GM23338 (cell line): ENCODE results near the gene NR2C2AP. TPM values are rescaled to one million over a fixed set of nuclear protein-coding genes. Genes with fewer than 3 reads are reported as not detected.

ENCODE experiments used
- ATAC-seq: fragments of 200-7000 bp; cut with Tn5 transposase; 3 replicates; pipeline ENCODE4 v1.9.1; 2020
- DNase-seq: peaks from one replicate; pipeline ENCODE4 v3.0.0-alpha.2; 2015; ENCODE audit warnings: low spot score
- H2AFZ ChIP-seq: fragments of 200-600 bp; sonication (generic); 2 replicates; pipeline ENCODE4 v1.8.0; 2016; ENCODE audit warnings: antibody characterized with exemption, mild to moderate bottlenecking, moderate library complexity
- H3F3A ChIP-seq: fragments of 200-600 bp; sonication (generic); replicated peaks from 2 replicates; pipeline ENCODE4 v1.8.0; 2017; ENCODE audit warnings: antibody characterized with exemption, mixed run types, low read depth
- H3K27ac ChIP-seq: fragments of 200-600 bp; sonication (generic); 2 replicates; pipeline ENCODE4 v1.6.1; 2016; ENCODE audit warnings: low read depth
- H3K27me3 ChIP-seq: fragments of 200-600 bp; sonication (generic); 2 replicates; pipeline ENCODE4 v1.8.0; 2016; ENCODE audit warnings: mild to moderate bottlenecking, mixed run types, moderate library complexity; ENCODE audit not compliant: insufficient read depth
- H3K36me3 ChIP-seq: fragments of 200-600 bp; sonication (generic); 2 replicates; pipeline ENCODE4 v1.8.0; 2016; ENCODE audit warnings: mild to moderate bottlenecking; ENCODE audit not compliant: insufficient read depth
- H3K4me1 ChIP-seq: fragments of 200-600 bp; sonication (generic); 2 replicates; pipeline ENCODE4 v1.8.0; 2016; ENCODE audit warnings: mild to moderate bottlenecking, moderate library complexity; ENCODE audit not compliant: insufficient read depth
- H3K4me2 ChIP-seq: fragments of 200-600 bp; sonication (generic); 2 replicates; pipeline ENCODE4 v1.7.1; 2017; ENCODE audit warnings: mixed run types
- H3K4me3 ChIP-seq: fragments of 200-600 bp; sonication (generic); 2 replicates; pipeline ENCODE4 v1.6.1; 2016; ENCODE audit warnings: mixed run types
- H3K79me2 ChIP-seq: fragments of 200-600 bp; sonication (generic); replicated peaks from 2 replicates; pipeline ENCODE4 v1.8.0; 2017; ENCODE audit warnings: mild to moderate bottlenecking; ENCODE audit not compliant: insufficient read depth
- H3K9me2 ChIP-seq: fragments of 200-600 bp; sonication (generic); 2 replicates; pipeline ENCODE4 v1.8.0; 2017; ENCODE audit not compliant: insufficient read depth
- H4K20me1 ChIP-seq: fragments of 200-600 bp; sonication (generic); replicated peaks from 2 replicates; pipeline ENCODE4 v1.8.0; 2017; ENCODE audit warnings: mild to moderate bottlenecking; ENCODE audit not compliant: insufficient read depth
- H3K27ac Mint-ChIP-seq: 2 replicates; pipeline ENCODE4 v1.8.0; 2020; ENCODE audit warnings: inconsistent platforms, mild to moderate bottlenecking, moderate library complexity, mixed read lengths
- H3K27me3 Mint-ChIP-seq: 3 replicates; pipeline ENCODE4 v1.8.0; 2022; ENCODE audit warnings: low read depth, mild to moderate bottlenecking, moderate library complexity, mixed read lengths, inconsistent platforms; ENCODE audit not compliant: insufficient read depth, poor library complexity
- H3K36me3 Mint-ChIP-seq: 3 replicates; pipeline ENCODE4 v1.8.0; 2021; ENCODE audit warnings: low read depth, mild to moderate bottlenecking, inconsistent platforms, moderate library complexity, mixed read lengths
- H3K4me1 Mint-ChIP-seq: 3 replicates; pipeline ENCODE4 v1.8.0; 2020; ENCODE audit warnings: mild to moderate bottlenecking, inconsistent platforms, mixed read lengths
- H3K4me3 Mint-ChIP-seq: 3 replicates; pipeline ENCODE4 v1.8.0; 2021; ENCODE audit warnings: moderate library complexity, mild to moderate bottlenecking, inconsistent platforms, mixed read lengths
- H3K9me3 Mint-ChIP-seq: 3 replicates; pipeline ENCODE4 v1.8.0; 2020; ENCODE audit warnings: moderate library complexity, mild to moderate bottlenecking, inconsistent platforms, mixed read lengths
- CREB1 ChIP-seq: fragments of 250-450 bp; sonication (Bioruptor Pico); IDR thresholded peaks from 2 replicates; pipeline ENCODE4 v1.5.0; 2020; ENCODE audit warnings: low read depth, mild to moderate bottlenecking, moderate library complexity
- EZH2 ChIP-seq: fragments of 200-600 bp; sonication (generic); IDR thresholded peaks from one replicate; pipeline ENCODE4 v1.8.0; 2017; ENCODE audit warnings: antibody characterized with exemption, mild to moderate bottlenecking, low read depth; ENCODE audit not compliant: unreplicated experiment
- EZH2phosphoT487 ChIP-seq: fragments of 200-600 bp; sonication (generic); IDR thresholded peaks from one replicate; pipeline ENCODE4 v1.8.1; 2018; ENCODE audit warnings: antibody characterized with exemption; ENCODE audit not compliant: unreplicated experiment
- JUNB ChIP-seq: IDR thresholded peaks from one replicate; pipeline ENCODE4 v1.6.1; 2016; ENCODE audit warnings: antibody characterized with exemption; ENCODE audit not compliant: unreplicated experiment
- NANOG ChIP-seq: IDR thresholded peaks from 2 replicates; pipeline ENCODE4 v1.6.1; 2016; ENCODE audit warnings: antibody characterized with exemption, borderline replicate concordance
- POLR2AphosphoS5 ChIP-seq: IDR thresholded peaks from 2 replicates; pipeline ENCODE4 v1.6.1; 2016; ENCODE audit warnings: antibody characterized with exemption, low read depth
- STAT1 ChIP-seq: IDR thresholded peaks from one replicate; pipeline ENCODE4 v1.6.1; 2016; ENCODE audit warnings: antibody characterized with exemption; ENCODE audit not compliant: unreplicated experiment
- ZNF331 ChIP-seq: fragments of 250-450 bp; sonication (Bioruptor Pico); IDR thresholded peaks from 2 replicates; pipeline ENCODE4 v1.5.0; 2020; ENCODE audit warnings: low read depth, mild to moderate bottlenecking, moderate library complexity
- polyA plus RNA-seq: library from polyadenylated mRNA; unstranded; fragments of >200 nt; fragmentation: Nextera tagmentation; extraction: Ambion mirVana; gene quantifications from 2 replicates; pipeline ENCODE4 v1.2.1, GENCODE V29; 2016
- total RNA-seq: library from RNA; depleted of rRNA; stranded (reverse); fragments of >200 nt; shearing (Covaris generic); gene quantifications from 2 replicates; pipeline ENCODE4 v1.2.3, GENCODE V29; 2014
- TF ChIP-seq, protein P1 (sequence below): fragments of 250-450 bp; sonication (Bioruptor Pico); IDR thresholded peaks from 2 replicates; pipeline ENCODE4 v1.5.0; 2020; ENCODE audit warnings: mild to moderate bottlenecking, moderate library complexity
- TF ChIP-seq, protein P2 (sequence below): IDR thresholded peaks from 2 replicates; pipeline ENCODE4 v1.6.1; 2016; ENCODE audit warnings: antibody characterized with exemption
- TF ChIP-seq, protein P3 (sequence below): IDR thresholded peaks from one replicate; pipeline ENCODE4 v1.6.1; 2018; ENCODE audit warnings: antibody characterized with exemption; ENCODE audit not compliant: unreplicated experiment
- TF ChIP-seq, protein P4 (sequence below), 2 experiments: fragments of 200-600 bp in 1 of 2; sonication (generic) in 1 of 2; conservative IDR thresholded peaks; 2 replicates each; pipeline versions ENCODE4 v1.5.1 to v1.6.1; 2016 to 2017; ENCODE audit warnings: antibody characterized with exemption in 2 of 2, low read depth in 2 of 2, mild to moderate bottlenecking in 2 of 2, moderate library complexity in 1 of 2

The NR2C2AP gene
- total and polyA plus RNA-seq, 2 experiments from 2014 or later, result 14.4 to 25.7 TPM

DNA sequence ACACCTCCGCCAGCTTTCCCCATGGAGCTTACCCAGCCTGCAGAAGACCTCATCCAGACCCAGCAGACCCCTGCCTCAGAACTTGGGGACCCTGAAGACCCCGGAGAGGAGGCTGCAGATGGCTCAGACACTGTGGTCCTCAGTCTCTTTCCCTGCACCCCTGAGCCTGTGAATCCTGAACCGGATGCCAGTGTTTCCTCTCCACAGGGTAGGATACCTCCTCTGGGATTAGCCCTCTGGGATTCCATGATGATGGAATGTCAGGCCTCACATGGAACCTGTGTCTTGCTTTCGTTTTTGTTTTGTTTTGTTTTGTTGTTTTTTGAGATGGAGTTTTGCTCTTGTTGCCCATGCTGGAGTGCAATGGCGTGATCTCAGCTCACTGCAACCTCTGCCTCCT is 9.3 kb downstream of the NR2C2AP start:
- peaks cover 23% of the 10 kb centered on the region for H3K36me3 Mint-ChIP-seq
- 0 out of 2 replicates have a peak overlapping the region, but pooled peaks have one; percentile 56 for H3K27ac Mint-ChIP-seq
- TF ChIP-seq POLR2AphosphoS5 (no peak), NANOG (no peak), CREB1 (CRISPR knock-in tag) (no peak), EZH2 (no peak), EZH2phosphoT487 (no peak), JUNB (no peak), ZNF331 (CRISPR knock-in tag) (no peak), STAT1 (no peak)
- TF ChIP-seq, protein P1, sequence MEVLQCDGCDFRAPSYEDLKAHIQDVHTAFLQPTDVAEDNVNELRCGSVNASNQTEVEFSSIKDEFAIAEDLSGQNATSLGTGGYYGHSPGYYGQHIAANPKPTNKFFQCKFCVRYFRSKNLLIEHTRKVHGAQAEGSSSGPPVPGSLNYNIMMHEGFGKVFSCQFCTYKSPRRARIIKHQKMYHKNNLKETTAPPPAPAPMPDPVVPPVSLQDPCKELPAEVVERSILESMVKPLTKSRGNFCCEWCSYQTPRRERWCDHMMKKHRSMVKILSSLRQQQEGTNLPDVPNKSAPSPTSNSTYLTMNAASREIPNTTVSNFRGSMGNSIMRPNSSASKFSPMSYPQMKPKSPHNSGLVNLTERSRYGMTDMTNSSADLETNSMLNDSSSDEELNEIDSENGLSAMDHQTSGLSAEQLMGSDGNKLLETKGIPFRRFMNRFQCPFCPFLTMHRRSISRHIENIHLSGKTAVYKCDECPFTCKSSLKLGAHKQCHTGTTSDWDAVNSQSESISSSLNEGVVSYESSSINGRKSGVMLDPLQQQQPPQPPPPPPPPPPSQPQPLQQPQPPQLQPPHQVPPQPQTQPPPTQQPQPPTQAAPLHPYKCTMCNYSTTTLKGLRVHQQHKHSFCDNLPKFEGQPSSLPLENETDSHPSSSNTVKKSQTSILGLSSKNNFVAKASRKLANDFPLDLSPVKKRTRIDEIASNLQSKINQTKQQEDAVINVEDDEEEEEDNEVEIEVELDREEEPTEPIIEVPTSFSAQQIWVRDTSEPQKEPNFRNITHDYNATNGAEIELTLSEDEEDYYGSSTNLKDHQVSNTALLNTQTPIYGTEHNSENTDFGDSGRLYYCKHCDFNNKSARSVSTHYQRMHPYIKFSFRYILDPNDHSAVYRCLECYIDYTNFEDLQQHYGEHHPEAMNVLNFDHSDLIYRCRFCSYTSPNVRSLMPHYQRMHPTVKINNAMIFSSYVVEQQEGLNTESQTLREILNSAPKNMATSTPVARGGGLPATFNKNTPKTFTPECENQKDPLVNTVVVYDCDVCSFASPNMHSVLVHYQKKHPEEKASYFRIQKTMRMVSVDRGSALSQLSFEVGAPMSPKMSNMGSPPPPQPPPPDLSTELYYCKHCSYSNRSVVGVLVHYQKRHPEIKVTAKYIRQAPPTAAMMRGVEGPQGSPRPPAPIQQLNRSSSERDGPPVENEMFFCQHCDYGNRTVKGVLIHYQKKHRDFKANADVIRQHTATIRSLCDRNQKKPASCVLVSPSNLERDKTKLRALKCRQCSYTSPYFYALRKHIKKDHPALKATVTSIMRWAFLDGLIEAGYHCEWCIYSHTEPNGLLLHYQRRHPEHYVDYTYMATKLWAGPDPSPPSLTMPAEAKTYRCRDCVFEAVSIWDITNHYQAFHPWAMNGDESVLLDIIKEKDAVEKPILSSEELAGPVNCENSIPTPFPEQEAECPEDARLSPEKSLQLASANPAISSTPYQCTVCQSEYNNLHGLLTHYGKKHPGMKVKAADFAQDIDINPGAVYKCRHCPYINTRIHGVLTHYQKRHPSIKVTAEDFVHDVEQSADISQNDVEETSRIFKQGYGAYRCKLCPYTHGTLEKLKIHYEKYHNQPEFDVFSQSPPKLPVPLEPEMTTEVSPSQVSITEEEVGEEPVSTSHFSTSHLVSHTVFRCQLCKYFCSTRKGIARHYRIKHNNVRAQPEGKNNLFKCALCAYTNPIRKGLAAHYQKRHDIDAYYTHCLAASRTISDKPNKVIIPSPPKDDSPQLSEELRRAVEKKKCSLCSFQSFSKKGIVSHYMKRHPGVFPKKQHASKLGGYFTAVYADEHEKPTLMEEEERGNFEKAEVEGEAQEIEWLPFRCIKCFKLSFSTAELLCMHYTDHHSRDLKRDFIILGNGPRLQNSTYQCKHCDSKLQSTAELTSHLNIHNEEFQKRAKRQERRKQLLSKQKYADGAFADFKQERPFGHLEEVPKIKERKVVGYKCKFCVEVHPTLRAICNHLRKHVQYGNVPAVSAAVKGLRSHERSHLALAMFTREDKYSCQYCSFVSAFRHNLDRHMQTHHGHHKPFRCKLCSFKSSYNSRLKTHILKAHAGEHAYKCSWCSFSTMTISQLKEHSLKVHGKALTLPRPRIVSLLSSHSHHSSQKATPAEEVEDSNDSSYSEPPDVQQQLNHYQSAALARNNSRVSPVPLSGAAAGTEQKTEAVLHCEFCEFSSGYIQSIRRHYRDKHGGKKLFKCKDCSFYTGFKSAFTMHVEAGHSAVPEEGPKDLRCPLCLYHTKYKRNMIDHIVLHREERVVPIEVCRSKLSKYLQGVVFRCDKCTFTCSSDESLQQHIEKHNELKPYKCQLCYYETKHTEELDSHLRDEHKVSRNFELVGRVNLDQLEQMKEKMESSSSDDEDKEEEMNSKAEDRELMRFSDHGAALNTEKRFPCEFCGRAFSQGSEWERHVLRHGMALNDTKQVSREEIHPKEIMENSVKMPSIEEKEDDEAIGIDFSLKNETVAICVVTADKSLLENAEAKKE (CRISPR knock-in tag), result no peak
- TF ChIP-seq, protein P2, sequence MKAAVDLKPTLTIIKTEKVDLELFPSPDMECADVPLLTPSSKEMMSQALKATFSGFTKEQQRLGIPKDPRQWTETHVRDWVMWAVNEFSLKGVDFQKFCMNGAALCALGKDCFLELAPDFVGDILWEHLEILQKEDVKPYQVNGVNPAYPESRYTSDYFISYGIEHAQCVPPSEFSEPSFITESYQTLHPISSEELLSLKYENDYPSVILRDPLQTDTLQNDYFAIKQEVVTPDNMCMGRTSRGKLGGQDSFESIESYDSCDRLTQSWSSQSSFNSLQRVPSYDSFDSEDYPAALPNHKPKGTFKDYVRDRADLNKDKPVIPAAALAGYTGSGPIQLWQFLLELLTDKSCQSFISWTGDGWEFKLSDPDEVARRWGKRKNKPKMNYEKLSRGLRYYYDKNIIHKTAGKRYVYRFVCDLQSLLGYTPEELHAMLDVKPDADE, result no peak
- TF ChIP-seq, protein P3, sequence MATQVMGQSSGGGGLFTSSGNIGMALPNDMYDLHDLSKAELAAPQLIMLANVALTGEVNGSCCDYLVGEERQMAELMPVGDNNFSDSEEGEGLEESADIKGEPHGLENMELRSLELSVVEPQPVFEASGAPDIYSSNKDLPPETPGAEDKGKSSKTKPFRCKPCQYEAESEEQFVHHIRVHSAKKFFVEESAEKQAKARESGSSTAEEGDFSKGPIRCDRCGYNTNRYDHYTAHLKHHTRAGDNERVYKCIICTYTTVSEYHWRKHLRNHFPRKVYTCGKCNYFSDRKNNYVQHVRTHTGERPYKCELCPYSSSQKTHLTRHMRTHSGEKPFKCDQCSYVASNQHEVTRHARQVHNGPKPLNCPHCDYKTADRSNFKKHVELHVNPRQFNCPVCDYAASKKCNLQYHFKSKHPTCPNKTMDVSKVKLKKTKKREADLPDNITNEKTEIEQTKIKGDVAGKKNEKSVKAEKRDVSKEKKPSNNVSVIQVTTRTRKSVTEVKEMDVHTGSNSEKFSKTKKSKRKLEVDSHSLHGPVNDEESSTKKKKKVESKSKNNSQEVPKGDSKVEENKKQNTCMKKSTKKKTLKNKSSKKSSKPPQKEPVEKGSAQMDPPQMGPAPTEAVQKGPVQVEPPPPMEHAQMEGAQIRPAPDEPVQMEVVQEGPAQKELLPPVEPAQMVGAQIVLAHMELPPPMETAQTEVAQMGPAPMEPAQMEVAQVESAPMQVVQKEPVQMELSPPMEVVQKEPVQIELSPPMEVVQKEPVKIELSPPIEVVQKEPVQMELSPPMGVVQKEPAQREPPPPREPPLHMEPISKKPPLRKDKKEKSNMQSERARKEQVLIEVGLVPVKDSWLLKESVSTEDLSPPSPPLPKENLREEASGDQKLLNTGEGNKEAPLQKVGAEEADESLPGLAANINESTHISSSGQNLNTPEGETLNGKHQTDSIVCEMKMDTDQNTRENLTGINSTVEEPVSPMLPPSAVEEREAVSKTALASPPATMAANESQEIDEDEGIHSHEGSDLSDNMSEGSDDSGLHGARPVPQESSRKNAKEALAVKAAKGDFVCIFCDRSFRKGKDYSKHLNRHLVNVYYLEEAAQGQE, result no peak
- TF ChIP-seq, protein P4, sequence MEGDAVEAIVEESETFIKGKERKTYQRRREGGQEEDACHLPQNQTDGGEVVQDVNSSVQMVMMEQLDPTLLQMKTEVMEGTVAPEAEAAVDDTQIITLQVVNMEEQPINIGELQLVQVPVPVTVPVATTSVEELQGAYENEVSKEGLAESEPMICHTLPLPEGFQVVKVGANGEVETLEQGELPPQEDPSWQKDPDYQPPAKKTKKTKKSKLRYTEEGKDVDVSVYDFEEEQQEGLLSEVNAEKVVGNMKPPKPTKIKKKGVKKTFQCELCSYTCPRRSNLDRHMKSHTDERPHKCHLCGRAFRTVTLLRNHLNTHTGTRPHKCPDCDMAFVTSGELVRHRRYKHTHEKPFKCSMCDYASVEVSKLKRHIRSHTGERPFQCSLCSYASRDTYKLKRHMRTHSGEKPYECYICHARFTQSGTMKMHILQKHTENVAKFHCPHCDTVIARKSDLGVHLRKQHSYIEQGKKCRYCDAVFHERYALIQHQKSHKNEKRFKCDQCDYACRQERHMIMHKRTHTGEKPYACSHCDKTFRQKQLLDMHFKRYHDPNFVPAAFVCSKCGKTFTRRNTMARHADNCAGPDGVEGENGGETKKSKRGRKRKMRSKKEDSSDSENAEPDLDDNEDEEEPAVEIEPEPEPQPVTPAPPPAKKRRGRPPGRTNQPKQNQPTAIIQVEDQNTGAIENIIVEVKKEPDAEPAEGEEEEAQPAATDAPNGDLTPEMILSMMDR (conservative IDR thresholded peaks at IDR 0.05; ENCODE audit: low read depth in 2 of 2), result no peak
- H3K27ac ChIP-seq, result no peak overlapping the region
- H4K20me1 ChIP-seq, result peaks cover 10% of the 10 kb centered on the region
- peak overlapping the region; percentile 99 for H3K4me3 Mint-ChIP-seq
- H3F3A ChIP-seq, result 0 out of 2 replicates have a peak, but pooled peaks cover 2% of the 10 kb centered on the region
- H3K4me3 ChIP-seq, result no peak overlapping the region; the same call in 1 of the 2 replicates
- H3K9me2 ChIP-seq, result no peaks in the 10 kb centered on the region
- H3K4me2 ChIP-seq, result no peak overlapping the region
- no peak overlapping the region for H2AFZ ChIP-seq
- no peaks in the 10 kb centered on the region; the same call in 2 of the 3 replicates for H3K9me3 Mint-ChIP-seq
- H3K27me3 Mint-ChIP-seq, result peaks cover 17% of the 10 kb centered on the region
- H3K4me1 ChIP-seq, result peaks cover 7% of the 10 kb centered on the region; the same call in 1 of the 2 replicates
- no peaks in the 10 kb centered on the region for H3K36me3 ChIP-seq
- DNase-seq (no peak), ATAC-seq (no peak)
- H3K27me3 ChIP-seq, result no peaks in the 10 kb centered on the region
- H3K4me1 Mint-ChIP-seq, result peaks cover 10% of the 10 kb centered on the region
- peaks cover 30% of the 10 kb centered on the region for H3K79me2 ChIP-seq
